H1 (cell line): Measurements from ENCODE around the gene PPIA. TPM values are rescaled to one million over a fixed set of nuclear protein-coding genes. Genes with fewer than 3 reads are reported as not detected.

Experiments used
- CTCF ChIA-PET: fragments of 300-600 bp; sonication (Branson Sonifier 250); formaldehyde crosslinking; loops from one replicate; lab custom pipeline; 2021; ENCODE audit not compliant: partially characterized antibody; lab: Charles Lee
- POLR2A ChIA-PET: fragments of 300-600 bp; sonication (Branson Sonifier 250); formaldehyde crosslinking; loops from one replicate; lab custom pipeline; 2021; ENCODE audit warnings: inconsistent platforms; ENCODE audit not compliant: partially characterized antibody; lab: Charles Lee
- DNase-seq, 2 experiments: peaks; one replicate each; pipeline versions ENCODE4 v3.0.0 to v3.0.0-alpha.2; 2010 to 2022; ENCODE audit warnings: low spot score in 2 of 2, low read depth in 1 of 2, mixed read lengths in 1 of 2
- FAIRE-seq: peaks from 2 replicates; lab custom pipeline; 2011; peaks lifted over from hg19 to GRCh38; lab: Jason Lieb, UNC
- H2AFZ ChIP-seq: 2 replicates; pipeline ENCODE4 v1.8.1; 2012; ENCODE audit warnings: low read length, inconsistent platforms
- H2AK5ac ChIP-seq: 2 replicates; pipeline ENCODE4 v1.6.1; 2013; ENCODE audit warnings: low read depth, low read length
- H2BK120ac ChIP-seq: replicated peaks from 2 replicates; pipeline ENCODE3; 2013; ENCODE audit warnings: low read depth, low read length, inconsistent platforms
- H2BK12ac ChIP-seq: 2 replicates; pipeline ENCODE4 v1.6.1; 2013; ENCODE audit warnings: low read depth, low read length
- H2BK15ac ChIP-seq: 2 replicates; pipeline ENCODE4 v1.6.1; 2013; ENCODE audit warnings: low read length
- H2BK20ac ChIP-seq: 2 replicates; pipeline ENCODE4 v1.6.1; 2013; ENCODE audit warnings: low read length
- H2BK5ac ChIP-seq: 2 replicates; pipeline ENCODE4 v1.6.1; 2013; ENCODE audit warnings: low read depth, low read length
- H3K14ac ChIP-seq: 2 replicates; pipeline ENCODE4 v1.6.1; 2013; ENCODE audit warnings: inconsistent platforms; ENCODE audit not compliant: insufficient read length
- H3K18ac ChIP-seq: 2 replicates; pipeline ENCODE4 v1.6.1; 2013; ENCODE audit warnings: low read length; ENCODE audit errors: extremely low read depth
- H3K23ac ChIP-seq: 2 replicates; pipeline ENCODE4 v1.6.1; 2013; ENCODE audit warnings: inconsistent platforms; ENCODE audit not compliant: insufficient read length
- H3K23me2 ChIP-seq: 2 replicates; pipeline ENCODE4 v1.6.1; 2013; ENCODE audit warnings: low read depth, low read length
- H3K27ac ChIP-seq: 2 replicates; pipeline ENCODE4 v1.6.1; 2011; ENCODE audit warnings: low read depth, low read length, inconsistent platforms
- H3K27me3 ChIP-seq, 4 experiments: replicated peaks in 1 of 4; 1 replicate in 1 of 4; 2 replicates in 3 of 4; pipeline versions ENCODE4 v1.6.1 to v1.8.1; 2011 to 2013; ENCODE audit warnings: low read length in 3 of 4, mild to moderate bottlenecking in 3 of 4, inconsistent platforms in 2 of 4, mixed read lengths in 2 of 4, moderate library complexity in 1 of 4; ENCODE audit not compliant: control insufficient read depth in 3 of 4, insufficient read depth in 3 of 4; ENCODE audit errors: extremely low read depth in 1 of 4
- H3K36me3 ChIP-seq, 4 experiments: 2 replicates each; pipeline versions ENCODE4 v1.6.1 to v1.8.1; 2011 to 2013; ENCODE audit warnings: mild to moderate bottlenecking in 4 of 4, low read length in 3 of 4, moderate library complexity in 2 of 4, control low read depth in 1 of 4, inconsistent platforms in 1 of 4; ENCODE audit not compliant: insufficient read depth in 4 of 4, control insufficient read depth in 2 of 4
- H3K4ac ChIP-seq: replicated peaks from 2 replicates; pipeline ENCODE3; 2013; ENCODE audit warnings: low read length, low read depth, mixed read lengths, inconsistent platforms; ENCODE audit not compliant: insufficient read length
- H3K4me1 ChIP-seq, 4 experiments: replicated peaks in 1 of 4; 1 replicate in 1 of 4; 2 replicates in 3 of 4; pipeline versions ENCODE4 v1.6.1 to v1.8.1; 2011 to 2013; ENCODE audit warnings: low read length in 3 of 4, inconsistent platforms in 2 of 4, mixed read lengths in 1 of 4; ENCODE audit not compliant: insufficient read depth in 4 of 4, control insufficient read depth in 3 of 4
- H3K4me2 ChIP-seq, 2 experiments: 2 replicates each; pipeline versions ENCODE4 v1.6.1 to v1.8.1; 2011 to 2013; ENCODE audit warnings: low read depth in 2 of 2, low read length in 2 of 2, control low read depth in 1 of 2, inconsistent platforms in 1 of 2, mild to moderate bottlenecking in 1 of 2; ENCODE audit not compliant: insufficient read depth in 1 of 2
- H3K4me3 ChIP-seq, 4 experiments: fragments of 200-600, 300-600 bp in 1 of 4; sonication (generic), shearing (Covaris generic), sonication (Bioruptor Twin) in 1 of 4; 2 replicates each; pipeline versions ENCODE4 v1.5.1 to v1.8.1; 2011 to 2016; ENCODE audit warnings: low read length in 4 of 4, low read depth in 3 of 4, control low read depth in 2 of 4, inconsistent platforms in 2 of 4, mild to moderate bottlenecking in 2 of 4, mixed read lengths in 1 of 4, moderate library complexity in 1 of 4; ENCODE audit not compliant: insufficient read depth in 2 of 4; ENCODE audit errors: extremely low read depth in 1 of 4
- H3K56ac ChIP-seq: replicated peaks from 2 replicates; pipeline ENCODE3; 2013; ENCODE audit warnings: low read depth, mild to moderate bottlenecking, mixed read lengths, low read length, inconsistent platforms; ENCODE audit not compliant: insufficient read length
- H3K79me1 ChIP-seq: 2 replicates; pipeline ENCODE4 v1.6.1; 2013; ENCODE audit warnings: low read depth, low read length, control low read depth
- H3K79me2 ChIP-seq, 2 experiments: 2 replicates each; pipeline versions ENCODE4 v1.6.1 to v1.8.1; 2012 to 2013; ENCODE audit warnings: low read length in 2 of 2, mild to moderate bottlenecking in 2 of 2, inconsistent platforms in 1 of 2; ENCODE audit not compliant: insufficient read depth in 2 of 2, control insufficient read depth in 1 of 2
- H3K9ac ChIP-seq, 4 experiments: replicated peaks in 1 of 4; 1 replicate in 1 of 4; 2 replicates in 3 of 4; pipeline versions ENCODE4 v1.6.1 to v1.8.1; 2011 to 2013; ENCODE audit warnings: low read depth in 3 of 4, low read length in 3 of 4, control low read depth in 2 of 4, mild to moderate bottlenecking in 2 of 4, moderate library complexity in 2 of 4, inconsistent platforms in 1 of 4; ENCODE audit errors: extremely low read depth in 1 of 4
- H3K9me3 ChIP-seq, 2 experiments: 2 replicates each; pipeline versions ENCODE4 v1.6.1 to v1.8.1; 2012 to 2013; ENCODE audit warnings: mild to moderate bottlenecking in 2 of 2, moderate library complexity in 2 of 2, control low read depth in 1 of 2, inconsistent platforms in 1 of 2, low read depth in 1 of 2, low read length in 1 of 2, mixed read lengths in 1 of 2; ENCODE audit not compliant: insufficient read depth in 2 of 2
- H4K20me1 ChIP-seq, 2 experiments: replicated peaks in 1 of 2; 2 replicates each; pipeline versions ENCODE3 to v1.8.1; 2011 to 2013; ENCODE audit warnings: inconsistent platforms in 2 of 2, low read length in 2 of 2, mild to moderate bottlenecking in 1 of 2; ENCODE audit not compliant: insufficient read depth in 2 of 2, control insufficient read depth in 1 of 2
- H4K5ac ChIP-seq: 2 replicates; pipeline ENCODE4 v1.6.1; 2013; ENCODE audit warnings: low read length, low read depth, mixed read lengths, inconsistent platforms; ENCODE audit not compliant: insufficient read length
- H4K8ac ChIP-seq: 2 replicates; pipeline ENCODE4 v1.8.0; 2013; ENCODE audit warnings: mild to moderate bottlenecking, moderate library complexity, low read length, inconsistent platforms; ENCODE audit not compliant: insufficient read depth; ENCODE audit errors: extremely low read depth
- H4K91ac ChIP-seq: replicated peaks from 2 replicates; pipeline ENCODE3; 2013; ENCODE audit warnings: low read length, mixed read lengths, inconsistent platforms; ENCODE audit not compliant: insufficient read length
- CREB1 ChIP-seq: IDR thresholded peaks from 2 replicates; pipeline ENCODE4 v1.6.1; 2012; ENCODE audit warnings: inconsistent platforms
- RBBP5 ChIP-seq: IDR thresholded peaks from 2 replicates; pipeline ENCODE4 v1.7.1; 2012; ENCODE audit warnings: low read depth, mild to moderate bottlenecking, inconsistent platforms, low read length, moderate library complexity, borderline replicate concordance
- RNF2 ChIP-seq: fragments of 200-900, 300-1000 bp; sonication (generic); IDR thresholded peaks from 2 replicates; pipeline ENCODE4 v1.7.1; 2016; ENCODE audit warnings: borderline replicate concordance, low read depth, mild to moderate bottlenecking, antibody characterized with exemption, low read length; ENCODE audit not compliant: poor library complexity, severe bottlenecking; ENCODE audit errors: missing control alignments
- WGBS, 2 experiments: shearing (Covaris generic) in 1 of 2; methylation state at CpG; one replicate each; pipeline versions ENCODE4 v1.1.6 to v1.1.7; 2013 to 2015; ENCODE audit warnings: low lambda C conversion rate in 2 of 2, mixed read lengths in 2 of 2, inconsistent platforms in 1 of 2, low coverage in 1 of 2, missing lambda C conversion rate in 1 of 2; ENCODE audit not compliant: insufficient replicate concordance in 2 of 2, insufficient coverage in 1 of 2, insufficient read length in 1 of 2; ENCODE audit errors: extremely low coverage in 1 of 2, missing lambda C conversion rate in 1 of 2; 5-methylcytosine and 5-hydroxymethylcytosine counted together
- polyA plus RNA-seq, 7 experiments: library from polyadenylated mRNA; depleted of rRNA in 3 of 7; stranded (reverse) in 5 of 7; unstranded in 2 of 7; fragments of >200 nt in 5 of 7; fragments of 200-250 nt in 2 of 7; gene quantifications; 1 replicate in 5 of 7; 2 replicates in 1 of 7; 4 replicates in 1 of 7; pipeline versions ENCODE4 v1.2.1 to v1.2.3, GENCODE V29; 2011 to 2013; ENCODE audit warnings: missing spikeins in 2 of 7, mixed read lengths in 2 of 7
- total RNA-seq: library from RNA; stranded (reverse); fragmentation: NEBNext Ultra II Directional; extraction: Animal tissue kit (Norgen Biotek cat#: 25700); gene quantifications from 2 replicates; pipeline ENCODE4 v1.2.1, GENCODE V29; 2021

The PPIA gene
- total and polyA plus RNA-seq, 2 of the 8 experiments (the other 6 are each of a cell fraction or from before 2014, with no cell fraction given) = 2,865 to 5,394 TPM

- H3K9ac ChIP-seq = no peak overlapping the region
- WGBS, 2 experiments = 95% methylated on average over 6 of the region's 6 CpGs; no CpG with 5 or more reads in 1 of the 2 experiments
These were observed 32.4 kb upstream of the PPIA start for GRCh38 chr7:44764081-44764480.

More at GRCh38 chr7:44764081-44764480, 32.4 kb upstream of the PPIA start:
- peaks cover 3% of the 10 kb centered on the region for H3K79me1 ChIP-seq
- ChIA-PET POLR2A (interaction anchor here (0.6 to 2.1 kb wide), 5 partner anchors 9 to 221 kb away, joined by 3 to 5 read pairs (median 3); no protein-coding TSS in a partner anchor), CTCF (interaction anchor here (0.8 to 2.0 kb wide), 6 partner anchors 8 to 209 kb away, joined by 3 to 6 read pairs (median 3); no protein-coding TSS in a partner anchor)
- H4K91ac ChIP-seq = no peak overlapping the region
- H3K4ac ChIP-seq = no peak overlapping the region
- no peak overlapping the region for H3K27ac ChIP-seq
- no peak overlapping the region for H3K14ac ChIP-seq
- H3K4me3 ChIP-seq = no peak overlapping the region
- H3K4me2 ChIP-seq = no peak overlapping the region
- no peak overlapping the region for H2AK5ac ChIP-seq
- H3K9me3 ChIP-seq = no peaks in the 10 kb centered on the region
- H3K18ac ChIP-seq = no peak overlapping the region
- H4K8ac ChIP-seq = no peak overlapping the region
- DNase-seq = no peak
- H4K5ac ChIP-seq = no peak overlapping the region
- no peak overlapping the region for H2BK120ac ChIP-seq
- no peaks in the 10 kb centered on the region for H3K23me2 ChIP-seq
- no peak overlapping the region for H3K56ac ChIP-seq
- H2BK5ac ChIP-seq = no peak overlapping the region
- H2AFZ ChIP-seq = no peak overlapping the region
- peaks cover 2 to 12% of the 10 kb centered on the region in 2 experiments for H4K20me1 ChIP-seq
- H2BK12ac ChIP-seq = no peak overlapping the region
- no peak for FAIRE-seq
- H3K23ac ChIP-seq = no peak overlapping the region
- peaks cover 20 to 83% (median 43%) of the 10 kb centered on the region in 4 experiments for H3K36me3 ChIP-seq
- H3K4me1 ChIP-seq = peaks cover 0 to 2% (median 0%) of the 10 kb centered on the region in 4 experiments; a peak in 1 of 7 replicates
- H2BK15ac ChIP-seq = no peak overlapping the region
- no peak for TF ChIP-seq RBBP5
- TF ChIP-seq CREB1 = no peak
- TF ChIP-seq RNF2 = no peak
- no peaks in the 10 kb centered on the region for H3K79me2 ChIP-seq
- H3K27me3 ChIP-seq = no peaks in the 10 kb centered on the region
- H2BK20ac ChIP-seq = no peak overlapping the region
